A172 (cell line): ENCODE results near the gene PRSS12. TPM values are rescaled to one million over a fixed set of nuclear protein-coding genes. Genes with fewer than 3 reads are reported as not detected.
"Not testable (repeated sequence)": the region's sequence is repeated elsewhere in the genome, so short reads cannot be mapped to it uniquely, and the experiment has no call there.

Source experiments
- DNase-seq: peaks from one replicate; pipeline ENCODE4 v3.0.0-alpha.2; 2015; ENCODE audit warnings: low spot score
- total RNA-seq: library from RNA; depleted of rRNA; stranded (reverse); fragments of >200 nt; shearing (Covaris generic); gene quantifications from 2 replicates; pipeline ENCODE4 v1.2.3, GENCODE V29; 2014

Gene PRSS12
- total RNA-seq, 1 experiment from 2014 or later: 1.5 TPM

GRCh38 chr4:118322831-118323502 is 29.8 kb downstream of the PRSS12 start:
- no peak for DNase-seq

- DNase-seq: no peak
Measured at GRCh38 chr4:118318931-118319330, 33.9 kb downstream of the PRSS12 start.

- no peak for DNase-seq
Measured at GRCh38 chr4:118317691-118318090, 35.1 kb downstream of the PRSS12 start.

GRCh38 chr4:118314221-118314620 is 38.6 kb downstream of the PRSS12 start:
- no peak for DNase-seq

GRCh38 chr4:118313098-118313497 is 39.7 kb downstream of the PRSS12 start:
- DNase-seq: no peak

- no peak for DNase-seq
Measured at GRCh38 chr4:118308306-118309030, 44.3 kb downstream of the PRSS12 start.

GRCh38 chr4:118307643-118308042 is 45.2 kb downstream of the PRSS12 start:
- DNase-seq: no peak

- DNase-seq: not testable (repeated sequence)
Measured at GRCh38 chr4:118299619-118300018, 53.2 kb downstream of the PRSS12 start.

- no peak for DNase-seq
Measured at GRCh38 chr4:118296729-118297128, 56.1 kb downstream of the PRSS12 start.

GRCh38 chr4:118290951-118291350 is 61.9 kb downstream of the PRSS12 start:
- no peak for DNase-seq

- DNase-seq: no peak
Measured at GRCh38 chr4:118289794-118290193, 63.0 kb downstream of the PRSS12 start.

GRCh38 chr4:118287711-118288451 is 64.9 kb downstream of the PRSS12 start:
- no peak for DNase-seq

- DNase-seq: no peak
Measured at GRCh38 chr4:118286685-118287084, 66.1 kb downstream of the PRSS12 start.

- no peak for DNase-seq
Measured at GRCh38 chr4:118285931-118286330, 66.9 kb downstream of the PRSS12 start.

GRCh38 chr4:118284169-118284568 is 68.6 kb downstream of the PRSS12 start:
- DNase-seq: no peak

- no peak for DNase-seq
Measured at GRCh38 chr4:118282692-118283091, 70.1 kb downstream of the PRSS12 start.

GRCh38 chr4:118281611-118282442 is 71.0 kb downstream of the PRSS12 start:
- no peak for DNase-seq

- DNase-seq: peak; percentile 55
Measured at GRCh38 chr4:118280501-118281218, 72.1 kb downstream of the PRSS12 start.

- no peak for DNase-seq
Measured at GRCh38 chr4:118279920-118280432, 72.8 kb downstream of the PRSS12 start.

- DNase-seq: no peak
Measured at GRCh38 chr4:118279328-118279727, 73.5 kb downstream of the PRSS12 start.
